Transverse colon (tissue), 4 donors: ENCODE measurements around the gene ALK. TPM values are rescaled to one million over a fixed set of nuclear protein-coding genes. Genes with fewer than 3 reads are reported as not detected.

Source experiments
- DNase-seq: peaks from one replicate; pipeline ENCODE4 v3.0.0-alpha.2; 2019
- H3K27ac ChIP-seq, 4 donors: fragments of 200-600 bp; sonication (generic); 2 replicates each; pipeline ENCODE4 v1.5.1; 2016 to 2018; ENCODE audit warnings: inconsistent platforms in 4 of 4
- H3K27me3 ChIP-seq: fragments of 200-600 bp; sonication (generic); 2 replicates; pipeline ENCODE4 v1.5.1; 2017; ENCODE audit warnings: inconsistent platforms
- H3K36me3 ChIP-seq, 4 donors: fragments of 200-600 bp; sonication (generic); 2 replicates each; pipeline ENCODE4 v1.5.1; 2017 to 2019; ENCODE audit warnings: inconsistent platforms in 4 of 4
- H3K4me1 ChIP-seq, 4 donors: fragments of 200-600 bp; sonication (generic); 2 replicates each; pipeline ENCODE4 v1.5.1; 2017 to 2020; ENCODE audit warnings: inconsistent platforms in 4 of 4
- H3K4me3 ChIP-seq, 4 donors: fragments of 200-600 bp; sonication (generic); 1 replicate in 1 of 4; 2 replicates in 3 of 4; pipeline versions ENCODE4 v1.5.1 to v1.6.1; 2017 to 2019; ENCODE audit warnings: inconsistent platforms in 4 of 4
- H3K9me3 ChIP-seq, 2 donors: fragments of 200-600 bp; sonication (generic); 2 replicates each; pipeline ENCODE4 v1.5.1; 2017 to 2019; ENCODE audit warnings: inconsistent platforms in 2 of 2
- CTCF ChIP-seq, 5 experiments: fragments of 200-600 bp in 3 of 5; fragments of 450-650 bp in 2 of 5; sonication (generic) in 3 of 5; IDR thresholded peaks; 1 replicate in 2 of 5; 2 replicates in 3 of 5; pipeline ENCODE4 v1.5.1; 2016 to 2017; ENCODE audit warnings: antibody characterized with exemption in 5 of 5, inconsistent platforms in 3 of 5, mild to moderate bottlenecking in 2 of 5, moderate library complexity in 1 of 5
- EP300 ChIP-seq: sonication (generic); formaldehyde crosslinking; IDR thresholded peaks from one replicate; pipeline ENCODE4 v1.6.1; 2017; ENCODE audit warnings: antibody characterized with exemption, low read depth
- POLR2A ChIP-seq: fragments of 450-650 bp; IDR thresholded peaks from one replicate; pipeline ENCODE4 v1.6.1; 2016; ENCODE audit warnings: antibody characterized with exemption, mild to moderate bottlenecking, moderate library complexity
- POLR2AphosphoS5 ChIP-seq, 3 donors: sonication (generic); formaldehyde crosslinking; IDR thresholded peaks; one replicate each; pipeline ENCODE4 v1.6.1; 2016; ENCODE audit warnings: antibody characterized with exemption in 3 of 3
- whole genome bisulfite sequencing, 2 donors: methylation state at CpG; one replicate each; pipeline ENCODE4 v1.1.5; 2018; ENCODE audit warnings: low coverage in 1 of 2; 5-methylcytosine and 5-hydroxymethylcytosine counted together
- in situ Hi-C, 4 donors: fragments of 200-750 bp; cut with MboI; loops; one replicate each; pipeline versions ENCODE4 v1.15.0 to v1.15.1; 2017; ENCODE audit warnings: low sequenced_read_pairs in 3 of 4, low pct_ligation_motif_present in 1 of 4, low pct_unique_long_range_greater_than_20kb in 1 of 4
- intact Hi-C: fragments of 100-400 bp; cut with DNase I; formaldehyde crosslinking; loops from one replicate; pipeline ENCODE4 v1.15.1; 2023; ENCODE audit warnings: low total_unique reads
- total RNA-seq, 4 donors: library from RNA; depleted of rRNA; stranded (reverse); fragments of >200 nt; gene quantifications; one replicate each; pipeline ENCODE4 v1.1.0, GENCODE V29; 2016

Gene ALK
- total RNA-seq, 4 donors from 2014 or later, result 0.32 to 0.82 TPM; not detected in 2

- H3K4me3 ChIP-seq, result no peak overlapping the region
- TF ChIP-seq CTCF (IDR thresholded peaks at IDR 0.05) (no peak), EP300 (no peak)
- 87% methylated on average over 5 of the region's 5 CpGs; no CpG with 5 or more reads in 1 of the 2 donors for WGBS, 2 donors
- no peaks in the 10 kb centered on the region for H3K36me3 ChIP-seq
- intact Hi-C loops, result no loop called here
- no peaks in the 10 kb centered on the region for H3K27me3 ChIP-seq
- no peaks in the 10 kb centered on the region for H3K4me1 ChIP-seq
- DNase-seq, result no peak
- in situ Hi-C loops, result no loop called here
- no peaks in the 10 kb centered on the region for H3K9me3 ChIP-seq
- H3K27ac ChIP-seq, result no peak overlapping the region
Measured at GRCh38 chr2:29270701-29271121, 650.7 kb downstream of the ALK start.

GRCh38 chr2:29269765-29270109 is 651.6 kb downstream of the ALK start:
- in situ Hi-C loops, result no loop called here
- intact Hi-C loops, result no loop called here
- WGBS, 2 donors, result 70 to 79% methylated on average over 4 to 5 of the region's 5 CpGs
- Histone ChIP-seq H3K4me1 (no peaks in the 10 kb centered on the region), H3K27me3 (no peaks in the 10 kb centered on the region), H3K36me3 (no peaks in the 10 kb centered on the region), H3K27ac (no peak overlapping the region), H3K9me3 (no peaks in the 10 kb centered on the region), H3K4me3 (no peak overlapping the region)
- TF ChIP-seq POLR2A (no peak), CTCF (IDR thresholded peaks at IDR 0.05) (no peak), POLR2AphosphoS5 (IDR thresholded peaks at IDR 0.05) (no peak), EP300 (no peak)
- no peak for DNase-seq

GRCh38 chr2:29269095-29269764 is 652.2 kb downstream of the ALK start:
- Histone ChIP-seq H3K36me3 (no peaks in the 10 kb centered on the region), H3K9me3 (no peaks in the 10 kb centered on the region), H3K27me3 (no peaks in the 10 kb centered on the region), H3K4me3 (no peak overlapping the region), H3K4me1 (no peaks in the 10 kb centered on the region), H3K27ac (no peak overlapping the region)
- intact Hi-C loops, result no loop called here
- WGBS, 2 donors, result 87% methylated on average over 11 of the region's 11 CpGs; no CpG with 5 or more reads in 1 of the 2 donors
- no peak for DNase-seq
- in situ Hi-C loops, result no loop called here
- TF ChIP-seq POLR2AphosphoS5 (IDR thresholded peaks at IDR 0.05), result no peak
- TF ChIP-seq EP300, result no peak
- no peak for TF ChIP-seq POLR2A
- TF ChIP-seq CTCF (IDR thresholded peaks at IDR 0.05), result no peak

GRCh38 chr2:29267720-29268119 is 653.7 kb downstream of the ALK start:
- H3K27ac ChIP-seq, result no peak overlapping the region
- WGBS, 2 donors, result 23 to 30% methylated on average over 2 of the region's 2 CpGs
- no peaks in the 10 kb centered on the region for H3K27me3 ChIP-seq
- H3K4me1 ChIP-seq, result no peaks in the 10 kb centered on the region
- intact Hi-C loops (no loop called here), in situ Hi-C loops (no loop called here)
- no peak for TF ChIP-seq POLR2A
- TF ChIP-seq CTCF (IDR thresholded peaks at IDR 0.05), result no peak
- TF ChIP-seq POLR2AphosphoS5 (IDR thresholded peaks at IDR 0.05), result no peak
- no peak for TF ChIP-seq EP300
- H3K4me3 ChIP-seq, result no peak overlapping the region
- H3K36me3 ChIP-seq, result no peaks in the 10 kb centered on the region
- no peak for DNase-seq
- H3K9me3 ChIP-seq, result no peaks in the 10 kb centered on the region
